Measurements from ENCODE around the gene PDCD1. TPM values are rescaled to one million over a fixed set of nuclear protein-coding genes. Genes with fewer than 3 reads are reported as not detected.

The PDCD1 gene
- total and polyA plus RNA-seq, 2 of the 8 experiments (the other 6 are each of a cell fraction or from before 2014, with no cell fraction given) = 0.48 to 1.1 TPM

DNA sequence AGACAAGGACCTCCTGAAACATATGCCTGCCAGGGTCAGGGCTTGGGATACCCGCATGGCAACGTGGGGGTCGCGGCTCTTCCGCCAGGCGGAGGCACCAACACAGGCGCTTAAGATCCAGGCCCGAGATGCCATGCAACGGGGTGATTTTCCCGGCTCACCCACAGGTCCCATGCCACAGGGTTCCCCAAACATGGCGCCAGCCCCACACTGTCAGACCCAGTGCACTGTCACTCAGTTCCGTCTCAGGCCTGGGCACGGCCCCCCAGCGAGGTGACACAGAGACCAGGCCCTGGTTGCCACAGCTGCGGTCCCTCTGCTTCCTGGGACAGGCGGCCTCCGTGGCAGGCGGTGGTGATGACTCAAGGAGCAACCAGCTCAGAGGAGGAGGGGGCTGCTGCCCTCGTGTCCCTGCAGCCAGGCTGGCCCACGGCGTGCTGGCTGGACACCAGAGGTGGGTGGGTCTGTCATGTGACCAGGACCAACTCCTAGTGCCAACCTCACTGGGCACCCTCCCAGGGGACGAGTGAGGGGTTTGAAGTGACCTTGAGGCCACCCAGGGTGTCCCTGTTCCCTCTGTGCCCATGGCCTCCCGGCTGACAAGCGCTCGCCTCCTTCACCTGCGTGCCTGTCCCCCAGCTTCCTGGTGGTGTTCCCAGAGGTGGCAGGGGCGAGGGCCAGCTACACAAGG, 4.9 kb downstream of the PDCD1 start (continued):
- no peak for TF ChIP-seq POLR2A (IDR thresholded peaks at IDR 0.05; ENCODE audit: control extremely low read depth in 1 of 2, low read depth in 2 of 2, low read length in 2 of 2)
- no peak for TF ChIP-seq TAF1 (IDR thresholded peaks at IDR 0.05; ENCODE audit: low read depth, low read length)
- TF ChIP-seq POLR2AphosphoS5 (IDR thresholded peaks at IDR 0.05; ENCODE audit: low read depth, low read length) = no peak
- no peak for TF ChIP-seq EP300 (IDR thresholded peaks at IDR 0.05; ENCODE audit: borderline replicate concordance in 1 of 2, low read depth in 2 of 2, low read length in 2 of 2)
- no peak for TF ChIP-seq CHD2 (IDR thresholded peaks at IDR 0.05; ENCODE audit: low read length)
- no peak for TF ChIP-seq CEBPB (IDR thresholded peaks at IDR 0.05; ENCODE audit: low read depth, low read length)
- TF ChIP-seq BCL11A (IDR thresholded peaks at IDR 0.05; ENCODE audit: low read depth in 2 of 2, low read length in 2 of 2) = no peak
- TF ChIP-seq ASH2L (IDR thresholded peaks at IDR 0.05; ENCODE audit: low read length) = no peak
- no peak for TF ChIP-seq FOSL1 (IDR thresholded peaks at IDR 0.05; ENCODE audit: insufficient read depth, low read depth, low read length)
- no peak for TF ChIP-seq SIRT6 (IDR thresholded peaks at IDR 0.05; ENCODE audit: low read length)
- no peak for TF ChIP-seq BRCA1 (IDR thresholded peaks at IDR 0.05; ENCODE audit: low read depth, low read length)

Measured in H1 (cell line).